ENCODE results near the gene MIDN.

Gene MIDN

GRCh38 chr19:1273263-1274041 lies 25.1 kb downstream of the MIDN start (continued):
- TF ChIP-seq PRDM10 (tag by site-specific recombination; IDR thresholded peaks at IDR 0.05) (peak; percentile 17; the same call in 1 of the 2 replicates), ZNF621 (tag by site-specific recombination; IDR thresholded peaks at IDR 0.05) (no peak), ZNF394 (tag by site-specific recombination; IDR thresholded peaks at IDR 0.05; ENCODE audit: borderline replicate concordance) (no peak), HOXC10 (CRISPR knock-in tag; IDR thresholded peaks at IDR 0.05) (no peak), ZNF692 (tag by site-specific recombination; IDR thresholded peaks at IDR 0.05) (peak; percentile 19; the same call in 1 of the 2 replicates), ZFP69B (tag by site-specific recombination; IDR thresholded peaks at IDR 0.05) (0 out of 2 replicates have a peak, but pooled peaks have one; percentile 29), ZNF670 (tag by site-specific recombination; IDR thresholded peaks at IDR 0.05; ENCODE audit: low read depth) (no peak), TCF7L2 (IDR thresholded peaks at IDR 0.05; ENCODE audit: borderline replicate concordance, low read depth, low read length) (no peak), ZBTB49 (tag by site-specific recombination; IDR thresholded peaks at IDR 0.05; ENCODE audit: low read depth) (no peak), AEBP2 (tag by site-specific recombination; IDR thresholded peaks at IDR 0.05; ENCODE audit: borderline replicate concordance) (no peak), MEIS1 (CRISPR knock-in tag; IDR thresholded peaks at IDR 0.05; ENCODE audit: borderline replicate concordance) (no peak), KLF17 (tag by site-specific recombination; IDR thresholded peaks at IDR 0.05) (no peak), ZFHX2 (tag by site-specific recombination; conservative IDR thresholded peaks at IDR 0.05) (no peak), SCRT1 (tag by site-specific recombination; IDR thresholded peaks at IDR 0.05; ENCODE audit: borderline replicate concordance) (no peak), ZNF768 (tag by site-specific recombination; IDR thresholded peaks at IDR 0.05) (no peak), GLI4 (tag by site-specific recombination; IDR thresholded peaks at IDR 0.05) (no peak), ZNF549 (tag by site-specific recombination; IDR thresholded peaks at IDR 0.05) (no peak), ZNF221 (tag by site-specific recombination; IDR thresholded peaks at IDR 0.05; ENCODE audit: borderline replicate concordance) (no peak), ZNF138 (tag by site-specific recombination; IDR thresholded peaks at IDR 0.05; ENCODE audit: borderline replicate concordance) (no peak), TRIM28 (IDR thresholded peaks at IDR 0.05; ENCODE audit: borderline replicate concordance, low read length) (no peak), ZNF777 (tag by site-specific recombination; IDR thresholded peaks at IDR 0.05; ENCODE audit: borderline replicate concordance) (no peak), MYNN (tag by site-specific recombination; IDR thresholded peaks at IDR 0.05; ENCODE audit: borderline replicate concordance) (no peak), ZNF514 (tag by site-specific recombination; IDR thresholded peaks at IDR 0.05) (no peak), ZNF292 (tag by site-specific recombination; IDR thresholded peaks at IDR 0.05; ENCODE audit: borderline replicate concordance, low read depth) (no peak), ZNF155 (tag by site-specific recombination; IDR thresholded peaks at IDR 0.05) (no peak), ZNF362 (tag by site-specific recombination; IDR thresholded peaks at IDR 0.05) (no peak), ZNF175 (tag by site-specific recombination; IDR thresholded peaks at IDR 0.05) (no peak), ZNF707 (tag by site-specific recombination; IDR thresholded peaks at IDR 0.05) (no peak), ZNF133 (tag by site-specific recombination; IDR thresholded peaks at IDR 0.05) (no peak)
